ENCODE measurements around the gene CPPED1. TPM values are rescaled to one million over a fixed set of nuclear protein-coding genes. Genes with fewer than 3 reads are reported as not detected.

CPPED1 gene
- total and polyA plus RNA-seq, 2 donors (not counting 1 experiment from before 2014, with no cell fraction given) = 7.4 to 19.8 TPM

DNA sequence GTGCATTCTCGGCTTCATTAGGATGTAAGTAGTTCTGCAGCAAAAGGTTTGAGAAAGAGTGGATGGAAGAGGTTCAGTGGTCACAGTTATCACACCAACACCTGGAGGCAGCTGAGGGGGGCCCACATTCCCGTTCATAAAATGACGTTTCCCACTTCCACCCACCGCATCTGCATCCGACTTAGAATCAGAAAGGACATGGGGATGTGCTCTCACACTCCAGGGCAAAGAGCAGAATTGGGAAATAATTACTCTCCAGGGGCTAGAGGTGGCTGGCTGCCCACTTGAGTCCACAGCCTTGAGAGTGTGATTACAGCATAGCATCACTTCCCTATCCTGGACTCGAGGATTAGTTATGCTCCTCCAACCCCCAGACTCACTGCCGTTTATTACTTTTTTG, 122.0 kb downstream of the CPPED1 start:
- TF ChIP-seq, protein P1, sequence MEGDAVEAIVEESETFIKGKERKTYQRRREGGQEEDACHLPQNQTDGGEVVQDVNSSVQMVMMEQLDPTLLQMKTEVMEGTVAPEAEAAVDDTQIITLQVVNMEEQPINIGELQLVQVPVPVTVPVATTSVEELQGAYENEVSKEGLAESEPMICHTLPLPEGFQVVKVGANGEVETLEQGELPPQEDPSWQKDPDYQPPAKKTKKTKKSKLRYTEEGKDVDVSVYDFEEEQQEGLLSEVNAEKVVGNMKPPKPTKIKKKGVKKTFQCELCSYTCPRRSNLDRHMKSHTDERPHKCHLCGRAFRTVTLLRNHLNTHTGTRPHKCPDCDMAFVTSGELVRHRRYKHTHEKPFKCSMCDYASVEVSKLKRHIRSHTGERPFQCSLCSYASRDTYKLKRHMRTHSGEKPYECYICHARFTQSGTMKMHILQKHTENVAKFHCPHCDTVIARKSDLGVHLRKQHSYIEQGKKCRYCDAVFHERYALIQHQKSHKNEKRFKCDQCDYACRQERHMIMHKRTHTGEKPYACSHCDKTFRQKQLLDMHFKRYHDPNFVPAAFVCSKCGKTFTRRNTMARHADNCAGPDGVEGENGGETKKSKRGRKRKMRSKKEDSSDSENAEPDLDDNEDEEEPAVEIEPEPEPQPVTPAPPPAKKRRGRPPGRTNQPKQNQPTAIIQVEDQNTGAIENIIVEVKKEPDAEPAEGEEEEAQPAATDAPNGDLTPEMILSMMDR (conservative IDR thresholded peaks at IDR 0.05 in 1 of 2, IDR thresholded peaks at IDR 0.05 in 1 of 2; ENCODE audit: low read depth in 1 of 2, low read length in 2 of 2) = no peak
- TF ChIP-seq EZH2 (IDR thresholded peaks at IDR 0.05; ENCODE audit: low read length, missing control alignments) = no peak
- peak in 1 of 2 donors; percentile 3 for DNase-seq (ENCODE audit: low read depth in 2 of 2)
- H3K4me2 ChIP-seq (ENCODE audit: extremely low read depth, insufficient read depth, low read length) = no peak overlapping the region

DNA sequence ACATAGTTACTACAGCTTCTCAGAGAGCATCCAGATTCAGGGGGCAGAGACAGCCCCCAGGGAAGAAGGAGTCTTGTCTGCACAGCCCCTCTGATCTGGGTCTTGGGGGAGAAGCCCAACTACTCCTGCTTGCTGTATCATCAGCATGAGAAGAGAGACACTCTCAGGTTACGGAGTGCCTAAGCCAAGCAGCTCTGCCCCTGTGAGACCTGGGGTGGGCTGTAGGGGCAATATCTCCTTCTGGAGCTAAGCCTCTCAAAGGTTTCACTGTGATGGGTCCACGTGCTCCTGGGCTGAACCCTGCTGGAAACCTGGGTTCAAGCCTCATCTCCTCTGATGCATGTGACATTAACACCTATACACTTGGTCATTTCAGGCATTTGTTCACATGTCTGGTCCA, 123.2 kb downstream of the CPPED1 start:
- Histone ChIP-seq H3K4me3 (replicated peaks in 1 of 4; ENCODE audit: control extremely low read depth in 1 of 4, insufficient read depth in 1 of 4, low read depth in 3 of 4, low read length in 4 of 4) (no peak overlapping the region), H4K20me1 (ENCODE audit: control insufficient read depth, extremely low read depth, insufficient read depth, low read length) (no peaks in the 10 kb centered on the region), H3K4me2 (ENCODE audit: extremely low read depth, insufficient read depth, low read length) (no peak overlapping the region), H3K27ac (ENCODE audit: insufficient read depth, low read length) (no peak overlapping the region), H3K36me3 (ENCODE audit: control insufficient read depth, insufficient read depth, low read length) (no peaks in the 10 kb centered on the region), H3K27me3 (ENCODE audit: control insufficient read depth, insufficient read depth, low read length) (no peaks in the 10 kb centered on the region), H3K9ac (ENCODE audit: insufficient read depth, low read length) (no peak overlapping the region), H3K79me2 (ENCODE audit: control insufficient read depth, insufficient read depth, low read length) (no peaks in the 10 kb centered on the region), H3K4me1 (ENCODE audit: control insufficient read depth, extremely low read depth, insufficient read depth, low read length) (no peaks in the 10 kb centered on the region), H3K9me3 (ENCODE audit: control insufficient read depth, insufficient read depth, low read depth, low read length) (no peaks in the 10 kb centered on the region), H2AFZ (ENCODE audit: low read length) (no peak overlapping the region)
- TF ChIP-seq, protein P1 (conservative IDR thresholded peaks at IDR 0.05 in 1 of 2, IDR thresholded peaks at IDR 0.05 in 1 of 2; ENCODE audit: low read depth in 1 of 2, low read length in 2 of 2) = no peak
- TF ChIP-seq EZH2 (IDR thresholded peaks at IDR 0.05; ENCODE audit: low read length, missing control alignments) = no peak
- no peak for DNase-seq (ENCODE audit: low read depth in 2 of 2)

More for the DNA sequence above, 122.0 kb downstream of the CPPED1 start:
- Histone ChIP-seq H3K4me3 (replicated peaks in 1 of 4; ENCODE audit: control extremely low read depth in 1 of 4, insufficient read depth in 1 of 4, low read depth in 3 of 4, low read length in 4 of 4) (no peak overlapping the region), H3K27me3 (ENCODE audit: control insufficient read depth, insufficient read depth, low read length) (no peaks in the 10 kb centered on the region), H4K20me1 (ENCODE audit: control insufficient read depth, extremely low read depth, insufficient read depth, low read length) (no peaks in the 10 kb centered on the region), H3K4me1 (ENCODE audit: control insufficient read depth, extremely low read depth, insufficient read depth, low read length) (no peaks in the 10 kb centered on the region), H3K27ac (ENCODE audit: insufficient read depth, low read length) (no peak overlapping the region), H3K9ac (ENCODE audit: insufficient read depth, low read length) (no peak overlapping the region), H3K9me3 (ENCODE audit: control insufficient read depth, insufficient read depth, low read depth, low read length) (no peaks in the 10 kb centered on the region), H3K36me3 (ENCODE audit: control insufficient read depth, insufficient read depth, low read length) (no peaks in the 10 kb centered on the region), H3K79me2 (ENCODE audit: control insufficient read depth, insufficient read depth, low read length) (no peaks in the 10 kb centered on the region), H2AFZ (ENCODE audit: low read length) (no peak overlapping the region)

DNA sequence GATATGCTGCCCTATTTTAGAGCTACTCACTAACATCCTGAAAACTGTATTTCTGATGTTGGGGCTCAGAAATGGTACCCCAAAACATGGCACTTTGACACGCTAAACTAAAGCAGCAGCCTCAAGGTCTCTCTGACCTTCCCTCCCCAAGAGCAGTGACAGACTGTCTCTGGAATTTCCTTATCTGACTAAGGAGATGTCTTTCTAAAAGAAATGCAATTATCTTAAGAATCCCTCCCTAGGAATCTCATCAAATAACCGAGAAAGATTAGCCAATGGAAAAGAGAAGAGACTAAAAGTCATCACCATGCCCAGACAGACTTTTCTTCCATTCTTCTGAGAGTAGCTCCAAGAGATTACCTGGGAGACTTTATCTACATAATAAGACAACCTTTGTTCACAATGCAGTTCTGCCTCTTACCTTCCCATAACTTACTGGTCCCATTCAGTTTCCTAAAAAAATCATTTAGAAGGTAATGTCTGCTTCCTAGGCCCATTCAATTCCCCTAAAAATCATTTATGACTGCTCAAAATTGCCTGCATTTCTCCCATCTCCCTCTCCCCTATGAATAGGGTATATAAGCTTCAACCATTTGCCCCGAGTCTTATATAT, 123.9 kb downstream of the CPPED1 start:
- H3K27me3 ChIP-seq (ENCODE audit: control insufficient read depth, insufficient read depth, low read length) = no peaks in the 10 kb centered on the region
- no peaks in the 10 kb centered on the region for H3K4me1 ChIP-seq (ENCODE audit: control insufficient read depth, extremely low read depth, insufficient read depth, low read length)
- H3K9ac ChIP-seq (ENCODE audit: insufficient read depth, low read length) = no peak overlapping the region
- no peak overlapping the region for H3K4me3 ChIP-seq (replicated peaks in 1 of 4; ENCODE audit: control extremely low read depth in 1 of 4, insufficient read depth in 1 of 4, low read depth in 3 of 4, low read length in 4 of 4)
- peak in 1 of 2 donors; percentile 35 for DNase-seq (ENCODE audit: low read depth in 2 of 2)
- no peak overlapping the region for H3K4me2 ChIP-seq (ENCODE audit: extremely low read depth, insufficient read depth, low read length)
- no peak for TF ChIP-seq EZH2 (IDR thresholded peaks at IDR 0.05; ENCODE audit: low read length, missing control alignments)
- TF ChIP-seq, protein P1 (conservative IDR thresholded peaks at IDR 0.05 in 1 of 2, IDR thresholded peaks at IDR 0.05 in 1 of 2; ENCODE audit: low read depth in 1 of 2, low read length in 2 of 2) = no peak
- no peak overlapping the region for H2AFZ ChIP-seq (ENCODE audit: low read length)
- no peak overlapping the region for H3K27ac ChIP-seq (ENCODE audit: insufficient read depth, low read length)
- no peaks in the 10 kb centered on the region for H3K9me3 ChIP-seq (ENCODE audit: control insufficient read depth, insufficient read depth, low read depth, low read length)
- no peaks in the 10 kb centered on the region for H3K36me3 ChIP-seq (ENCODE audit: control insufficient read depth, insufficient read depth, low read length)
- H4K20me1 ChIP-seq (ENCODE audit: control insufficient read depth, extremely low read depth, insufficient read depth, low read length) = no peaks in the 10 kb centered on the region
- H3K79me2 ChIP-seq (ENCODE audit: control insufficient read depth, insufficient read depth, low read length) = no peaks in the 10 kb centered on the region

Measured in fibroblast of lung (primary cell).